Naive thymus-derived CD8-positive, alpha-beta T cell (primary cell): ENCODE data around the gene ADARB2. TPM values are rescaled to one million over a fixed set of nuclear protein-coding genes. Genes with fewer than 3 reads are reported as not detected.

Experiments used
- ATAC-seq, 2 donors: fragments of 150-1000 bp; cut with Tn5 transposase in 1 of 2; sonication (Bioruptor Pico), chemical (Tn5 transposase) in 1 of 2; 1 replicate in 1 of 2; 2 replicates in 1 of 2; pipeline ENCODE4 v1.10.0; 2021; ENCODE audit warnings: mild to moderate bottlenecking in 2 of 2, moderate library complexity in 2 of 2
- POLR2A ChIA-PET: fragments of 350-600 bp; sonication (Branson Sonifier 250); formaldehyde crosslinking; loops from one replicate; lab custom pipeline; 2021; ENCODE audit warnings: antibody characterized with exemption; lab: Charles Lee
- DNase-seq, 10 donors: peaks; one replicate each; pipeline versions ENCODE4 v3.0.0 to v3.0.0-alpha.2; 2020 to 2022
- H3K27ac Mint-ChIP-seq, 10 donors: one replicate each; pipeline ENCODE4 v1.8.0; 2020 to 2022; ENCODE audit warnings: mild to moderate bottlenecking in 10 of 10, mixed read lengths in 10 of 10, moderate library complexity in 4 of 10, inconsistent platforms in 1 of 10
- H3K27me3 Mint-ChIP-seq, 5 donors: one replicate each; pipeline ENCODE4 v1.8.0; 2021 to 2022; ENCODE audit warnings: mixed read lengths in 5 of 5
- H3K36me3 Mint-ChIP-seq, 3 donors: one replicate each; pipeline ENCODE4 v1.8.0; 2020 to 2022; ENCODE audit warnings: mixed read lengths in 3 of 3, mild to moderate bottlenecking in 2 of 3, inconsistent platforms in 1 of 3
- H3K4me1 Mint-ChIP-seq, 4 donors: one replicate each; pipeline ENCODE4 v1.8.0; 2021 to 2022; ENCODE audit warnings: mixed read lengths in 4 of 4
- H3K4me3 Mint-ChIP-seq, 10 donors: one replicate each; pipeline ENCODE4 v1.8.0; 2020 to 2022; ENCODE audit warnings: mild to moderate bottlenecking in 10 of 10, mixed read lengths in 10 of 10, moderate library complexity in 6 of 10, inconsistent platforms in 1 of 10
- H3K9me3 Mint-ChIP-seq, 9 donors: one replicate each; pipeline ENCODE4 v1.8.0; 2020 to 2022; ENCODE audit warnings: mixed read lengths in 9 of 9, mild to moderate bottlenecking in 3 of 9, inconsistent platforms in 1 of 9, moderate library complexity in 1 of 9
- polyA plus RNA-seq, 3 donors: library from polyadenylated mRNA; unstranded; fragments of 300-500 nt; fragmentation: Illumina TruSeq; gene quantifications; one replicate each; pipeline ENCODE4 v1.2.3, GENCODE V29; 2021
- total RNA-seq, 8 experiments: library from RNA in 2 of 8; stranded (reverse) in 2 of 8; gene quantifications; one replicate each; pipeline ENCODE4 v1.2.3 and lab custom pipeline; 2021 to 2026

Gene ADARB2
- total and polyA plus RNA-seq, 5 experiments from 2014 or later, result not detected

DNA sequence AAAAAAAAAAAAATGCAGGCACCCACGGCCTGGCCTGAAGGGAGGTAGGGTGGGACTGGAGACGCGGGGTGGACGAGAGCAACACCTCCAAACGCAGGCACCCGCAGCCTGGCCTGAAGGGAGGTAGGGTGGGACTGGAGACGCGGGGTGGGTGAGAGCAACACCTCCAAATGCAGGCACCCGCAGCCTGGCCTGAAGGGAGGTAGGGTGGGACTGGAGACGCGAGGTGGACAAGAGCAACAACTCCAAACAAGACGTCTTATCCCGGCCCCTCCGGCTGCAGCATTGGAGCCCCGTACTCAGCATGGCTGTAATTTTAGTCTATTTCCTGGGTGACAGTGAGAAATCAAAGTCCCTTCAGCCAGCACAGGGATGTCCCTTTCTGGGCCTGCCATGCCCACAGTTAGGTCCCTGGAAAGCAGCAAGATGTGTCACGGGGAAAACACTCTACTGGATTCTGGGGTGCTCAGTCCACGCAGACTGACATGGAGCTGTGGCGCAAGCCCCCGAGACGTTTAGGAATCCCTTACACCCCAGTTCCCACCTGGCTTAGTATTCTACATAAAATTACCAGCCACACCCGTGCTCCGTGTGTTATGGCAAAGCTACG lies 561.3 kb downstream of the ADARB2 start:
- ATAC-seq (no peak), DNase-seq (no peak)
- Mint-ChIP-seq H3K36me3 (no peaks in the 10 kb centered on the region), H3K4me3 (no peak overlapping the region), H3K9me3 (no peaks in the 10 kb centered on the region), H3K27ac (no peak overlapping the region), H3K27me3 (peaks cover 0 to 9% (median 5%) of the 10 kb centered on the region in 5 donors), H3K4me1 (peaks cover 0 to 3% (median 0%) of the 10 kb centered on the region in 4 donors)
- POLR2A ChIA-PET, result no interaction called here

DNA sequence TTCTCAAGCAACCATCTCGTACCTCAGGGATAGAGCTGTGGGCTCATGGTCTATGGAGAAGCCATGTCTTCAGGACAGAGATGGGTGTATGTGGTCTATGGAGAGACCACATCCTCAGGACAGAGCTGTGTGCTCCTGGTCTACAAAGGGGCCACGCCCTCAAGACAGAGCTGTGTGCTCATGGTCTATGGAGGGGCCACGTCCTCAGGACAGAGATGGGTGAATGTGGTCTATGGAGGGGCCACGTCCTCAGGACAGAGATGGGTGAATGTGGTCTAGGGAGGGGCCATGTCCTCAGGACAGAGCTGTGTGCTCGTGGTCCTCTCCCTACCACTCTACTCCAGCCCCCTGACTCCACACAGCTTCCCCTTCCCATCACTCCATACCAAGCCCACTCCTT lies 563.3 kb downstream of the ADARB2 start:
- peaks cover 0 to 9% (median 3%) of the 10 kb centered on the region in 5 donors for H3K27me3 Mint-ChIP-seq
- no peaks in the 10 kb centered on the region for H3K36me3 Mint-ChIP-seq
- no peak for DNase-seq
- H3K27ac Mint-ChIP-seq, result no peak overlapping the region
- no peaks in the 10 kb centered on the region for H3K9me3 Mint-ChIP-seq
- ATAC-seq, result no peak
- POLR2A ChIA-PET, result no interaction called here
- H3K4me3 Mint-ChIP-seq, result no peak overlapping the region
- H3K4me1 Mint-ChIP-seq, result no peaks in the 10 kb centered on the region

DNA sequence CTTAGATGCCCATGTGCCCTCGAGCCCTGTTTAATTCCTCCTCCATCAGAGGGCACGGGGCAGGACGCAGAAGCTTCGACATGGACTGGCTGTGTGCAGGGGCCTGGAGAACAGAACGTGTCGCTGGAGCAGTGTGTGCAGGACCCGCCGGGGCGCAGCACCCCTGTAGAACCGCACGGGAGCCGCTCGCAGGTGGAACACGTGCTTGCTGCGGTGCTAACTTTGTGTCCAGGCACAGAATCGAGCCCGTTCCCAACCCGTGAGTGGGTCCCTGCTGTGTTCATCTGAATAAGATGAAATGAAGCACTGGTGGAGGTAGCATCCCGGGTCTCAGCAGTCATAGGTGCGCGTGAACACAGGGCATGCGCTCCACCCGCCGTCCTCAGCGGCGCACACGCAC lies 564.2 kb downstream of the ADARB2 start:
- DNase-seq (no peak), ATAC-seq (no peak)
- Mint-ChIP-seq H3K27me3 (peaks cover 0 to 12% (median 3%) of the 10 kb centered on the region in 5 donors), H3K4me1 (no peaks in the 10 kb centered on the region), H3K27ac (no peak overlapping the region), H3K9me3 (no peaks in the 10 kb centered on the region), H3K4me3 (no peak overlapping the region), H3K36me3 (no peaks in the 10 kb centered on the region)
- POLR2A ChIA-PET, result no interaction called here

DNA sequence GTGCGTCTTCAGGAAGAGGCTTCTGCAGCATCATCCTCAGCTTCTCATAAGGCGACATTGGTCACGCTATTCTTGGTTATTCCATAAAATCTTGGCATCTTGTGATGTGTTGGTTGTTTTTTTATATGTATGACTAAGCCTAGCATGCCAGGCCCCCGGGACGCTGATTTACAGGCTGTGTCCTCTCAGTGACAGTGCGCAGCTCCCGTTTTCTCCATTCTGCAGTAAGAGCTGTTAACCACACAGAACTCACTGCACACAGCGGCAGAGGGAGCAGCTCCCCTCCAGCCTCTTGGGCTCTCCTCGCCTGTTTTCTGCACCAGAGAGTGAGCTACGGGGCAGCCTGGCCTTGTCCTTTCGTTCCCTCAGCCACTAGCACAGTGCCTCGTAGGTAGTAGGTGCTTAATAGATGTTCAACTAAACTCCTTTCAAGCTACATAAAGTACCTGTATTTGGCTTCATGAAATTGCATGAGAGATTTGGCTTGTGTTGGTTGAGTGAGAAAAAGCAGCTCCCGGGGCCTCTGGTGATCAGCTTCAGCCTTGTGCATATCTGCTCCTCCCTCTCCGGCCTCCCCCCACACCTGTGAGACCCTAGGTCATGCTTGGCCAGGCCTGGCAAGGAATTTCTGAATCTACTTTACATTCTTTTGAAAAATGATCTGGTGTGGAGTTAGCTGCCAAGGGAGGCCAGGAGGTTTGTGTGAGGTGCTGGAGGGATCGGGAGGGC lies 564.9 kb downstream of the ADARB2 start:
- Mint-ChIP-seq H3K9me3 (peaks cover 0 to 2% (median 0%) of the 10 kb centered on the region in 9 donors), H3K4me3 (no peak overlapping the region), H3K27ac (no peak overlapping the region), H3K36me3 (no peaks in the 10 kb centered on the region), H3K27me3 (peaks cover 0 to 19% (median 6%) of the 10 kb centered on the region in 5 donors), H3K4me1 (no peaks in the 10 kb centered on the region)
- ATAC-seq, result no peak
- DNase-seq, result no peak
- POLR2A ChIA-PET, result no interaction called here

DNA sequence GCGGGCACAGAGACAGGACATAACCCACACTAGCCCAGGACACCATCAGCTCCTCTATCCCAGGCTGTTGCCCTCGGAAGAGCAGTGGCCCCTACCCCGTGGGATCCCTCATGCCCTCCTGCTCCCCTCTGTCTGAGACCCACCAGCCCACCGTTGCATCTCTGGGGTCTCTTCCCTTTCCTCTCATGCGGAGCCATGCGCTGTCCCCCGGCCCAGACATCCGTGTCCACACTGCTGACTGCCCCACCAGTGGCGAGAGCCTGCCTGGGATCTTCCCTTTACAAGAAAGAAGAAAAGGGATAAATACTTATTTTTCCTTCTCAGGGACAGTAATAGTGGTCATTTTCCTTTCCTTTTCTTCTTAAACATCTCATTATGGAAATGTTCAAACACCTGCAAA lies 565.7 kb downstream of the ADARB2 start:
- Mint-ChIP-seq H3K36me3 (no peaks in the 10 kb centered on the region), H3K27me3 (peaks cover 0 to 24% (median 9%) of the 10 kb centered on the region in 5 donors), H3K4me3 (no peak overlapping the region), H3K9me3 (peaks cover 0 to 3% (median 0%) of the 10 kb centered on the region in 9 donors), H3K27ac (no peak overlapping the region), H3K4me1 (no peaks in the 10 kb centered on the region)
- POLR2A ChIA-PET, result no interaction called here
- ATAC-seq (no peak), DNase-seq (no peak)

DNA sequence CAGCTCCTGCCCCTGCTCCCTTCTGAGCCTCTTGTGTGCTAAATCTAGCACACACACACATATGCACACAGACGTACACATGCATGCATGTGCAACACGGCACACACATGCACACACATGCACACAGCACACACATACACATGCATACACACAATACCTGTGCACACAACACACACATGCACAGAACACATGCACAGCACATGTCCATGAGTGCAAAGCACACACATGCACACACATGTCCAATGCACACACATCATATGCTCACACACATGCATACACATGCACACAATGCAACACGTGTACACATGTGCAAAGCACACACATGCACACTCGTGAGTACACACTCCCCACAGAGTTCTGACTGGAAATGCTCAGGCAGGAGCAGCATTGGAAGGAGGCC lies 566.1 kb downstream of the ADARB2 start:
- H3K27ac Mint-ChIP-seq, result peak overlapping the region in 1 of 10 donors; percentile 40
- DNase-seq (no peak), ATAC-seq (no peak)
- H3K36me3 Mint-ChIP-seq, result no peaks in the 10 kb centered on the region
- peaks cover 0 to 3% (median 0%) of the 10 kb centered on the region in 9 donors for H3K9me3 Mint-ChIP-seq
- no peaks in the 10 kb centered on the region for H3K4me1 Mint-ChIP-seq
- POLR2A ChIA-PET, result no interaction called here
- H3K27me3 Mint-ChIP-seq, result peaks cover 0 to 24% (median 7%) of the 10 kb centered on the region in 5 donors
- H3K4me3 Mint-ChIP-seq, result no peak overlapping the region

DNA sequence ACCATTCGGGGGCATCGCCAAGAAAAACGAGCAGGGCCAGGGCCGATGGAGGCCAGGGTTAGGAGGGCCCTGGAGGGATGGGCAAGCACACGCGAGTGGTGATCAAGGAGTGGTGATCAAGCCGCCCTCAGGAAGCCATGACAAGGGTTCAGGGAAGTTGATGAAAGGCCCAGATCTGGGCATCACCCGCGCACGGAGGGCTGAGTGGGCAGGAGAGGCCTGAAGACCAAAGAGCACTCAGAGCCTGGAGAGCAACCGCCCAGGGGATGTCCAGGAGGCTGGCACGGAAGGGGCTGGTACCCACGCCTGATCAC lies 566.5 kb downstream of the ADARB2 start:
- Mint-ChIP-seq H3K27me3 (peaks cover 0 to 24% (median 9%) of the 10 kb centered on the region in 5 donors), H3K9me3 (peaks cover 0 to 3% (median 0%) of the 10 kb centered on the region in 9 donors), H3K27ac (peak overlapping the region in 1 of 10 donors; percentile 40), H3K4me3 (no peak overlapping the region), H3K36me3 (no peaks in the 10 kb centered on the region), H3K4me1 (no peaks in the 10 kb centered on the region)
- POLR2A ChIA-PET, result no interaction called here
- ATAC-seq, result no peak
- no peak for DNase-seq

DNA sequence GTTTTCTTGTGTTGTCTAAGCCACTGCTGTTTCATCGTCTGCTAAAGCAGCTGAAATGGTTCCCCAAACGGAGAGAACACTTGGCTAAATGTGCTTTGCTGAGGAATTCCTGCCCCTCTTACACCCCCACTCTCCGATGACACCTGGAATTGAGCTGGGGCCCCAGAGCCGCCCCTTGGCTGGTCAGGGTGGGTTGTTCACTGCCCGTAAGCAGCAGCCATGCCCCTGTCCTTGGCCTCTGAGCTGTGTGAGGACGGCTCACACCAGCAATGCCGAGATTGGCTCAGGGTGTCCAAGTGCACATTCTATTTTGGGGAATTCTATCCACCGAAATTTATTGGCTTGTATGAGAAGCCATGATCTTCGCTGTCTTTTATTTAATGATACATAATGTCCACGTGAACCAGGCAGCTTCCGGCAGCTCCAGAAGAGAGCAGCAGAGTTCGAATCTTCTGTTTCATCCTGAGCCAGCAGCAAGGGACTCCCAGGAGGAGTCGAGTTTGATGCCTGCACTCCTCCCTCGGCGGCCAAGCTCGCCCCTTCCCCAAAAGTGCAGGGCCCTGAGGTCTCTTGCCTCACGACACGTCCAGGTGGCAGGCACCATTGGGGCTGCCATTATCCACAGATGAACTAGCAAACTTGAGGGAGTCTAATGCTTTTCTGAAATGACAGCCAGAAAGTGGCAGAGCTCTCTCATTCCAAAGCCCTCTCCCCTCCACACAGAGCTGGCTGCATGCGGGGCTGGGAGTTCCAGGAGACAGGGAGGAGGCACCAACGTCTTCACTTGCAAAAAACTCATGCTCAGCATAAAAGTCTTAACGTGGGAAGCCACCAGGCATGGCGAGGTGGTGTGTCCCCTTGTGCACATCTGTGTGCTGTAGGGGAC lies 567.1 kb downstream of the ADARB2 start:
- Mint-ChIP-seq H3K27ac (peak overlapping the region in 2 of 10 donors; percentile 24 to 40), H3K27me3 (peaks cover 0 to 24% (median 9%) of the 10 kb centered on the region in 5 donors), H3K4me1 (no peaks in the 10 kb centered on the region), H3K4me3 (no peak overlapping the region), H3K9me3 (peaks cover 0 to 3% (median 0%) of the 10 kb centered on the region in 9 donors), H3K36me3 (no peaks in the 10 kb centered on the region)
- DNase-seq (no peak), ATAC-seq (no peak)
- POLR2A ChIA-PET, result no interaction called here

DNA sequence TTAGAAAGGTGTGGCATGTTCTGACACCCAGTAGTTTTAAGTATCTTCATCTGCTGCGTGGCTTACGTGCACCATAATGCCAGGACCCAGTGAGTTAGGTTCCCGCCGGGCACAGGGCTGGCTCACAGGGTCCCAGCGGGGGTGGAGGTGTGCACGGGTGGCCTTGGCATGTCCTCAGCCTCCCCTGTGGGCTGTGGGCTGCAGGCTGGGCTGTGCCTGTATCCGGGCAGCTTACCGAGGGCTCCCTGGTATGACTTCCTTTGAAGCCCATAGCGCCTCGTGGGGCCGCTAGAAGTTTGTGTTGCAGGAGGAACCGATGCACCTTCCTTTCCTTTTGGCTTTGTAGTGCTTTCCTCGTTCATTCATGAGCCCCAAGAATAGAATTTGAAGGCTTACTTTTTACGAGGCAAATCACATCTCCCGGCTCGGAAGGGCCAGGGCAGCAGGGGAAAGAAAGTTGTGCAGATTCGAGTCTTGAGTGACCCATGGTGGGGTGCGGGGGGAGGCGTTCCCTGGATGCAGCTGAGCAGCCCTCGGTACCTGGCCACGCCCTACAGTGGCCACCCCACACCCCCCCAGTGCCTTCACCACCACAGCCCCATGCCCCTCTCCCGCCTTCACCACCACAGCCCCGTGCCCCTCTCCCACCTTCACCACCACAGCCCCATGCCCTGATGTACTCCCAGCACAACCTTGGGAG lies 568.0 kb downstream of the ADARB2 start:
- Mint-ChIP-seq H3K27ac (no peak overlapping the region), H3K9me3 (peaks cover 0 to 3% (median 0%) of the 10 kb centered on the region in 9 donors), H3K4me1 (no peaks in the 10 kb centered on the region), H3K27me3 (peaks cover 0 to 22% (median 9%) of the 10 kb centered on the region in 5 donors), H3K36me3 (no peaks in the 10 kb centered on the region), H3K4me3 (no peak overlapping the region)
- POLR2A ChIA-PET, result no interaction called here
- no peak for ATAC-seq
- DNase-seq, result no peak

DNA sequence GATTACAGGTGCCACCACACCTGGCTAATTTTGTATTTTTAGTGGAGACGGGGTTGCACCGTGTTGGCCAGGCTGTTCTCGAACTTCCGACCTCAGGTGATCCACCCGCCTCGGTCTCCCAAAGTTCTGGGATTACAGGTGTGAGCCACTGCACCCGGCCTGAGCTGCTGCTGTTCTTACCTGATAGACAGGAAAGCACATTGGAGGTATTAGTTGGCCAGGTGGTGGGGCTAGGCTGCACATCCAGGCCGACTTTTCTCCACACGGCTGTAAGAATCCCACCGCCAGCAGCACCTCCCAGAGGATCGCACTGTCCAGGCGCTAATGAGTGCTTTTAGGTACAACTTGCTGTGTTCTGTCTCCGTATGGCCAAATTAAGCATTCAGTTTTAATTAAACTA lies 568.6 kb downstream of the ADARB2 start:
- H3K27ac Mint-ChIP-seq, result no peak overlapping the region
- H3K4me3 Mint-ChIP-seq, result no peak overlapping the region
- ATAC-seq (no peak), DNase-seq (no peak)
- no peaks in the 10 kb centered on the region for H3K36me3 Mint-ChIP-seq
- POLR2A ChIA-PET, result no interaction called here
- peaks cover 0 to 17% (median 9%) of the 10 kb centered on the region in 5 donors for H3K27me3 Mint-ChIP-seq
- H3K9me3 Mint-ChIP-seq, result peaks cover 0 to 3% (median 0%) of the 10 kb centered on the region in 9 donors
- no peaks in the 10 kb centered on the region for H3K4me1 Mint-ChIP-seq

DNA sequence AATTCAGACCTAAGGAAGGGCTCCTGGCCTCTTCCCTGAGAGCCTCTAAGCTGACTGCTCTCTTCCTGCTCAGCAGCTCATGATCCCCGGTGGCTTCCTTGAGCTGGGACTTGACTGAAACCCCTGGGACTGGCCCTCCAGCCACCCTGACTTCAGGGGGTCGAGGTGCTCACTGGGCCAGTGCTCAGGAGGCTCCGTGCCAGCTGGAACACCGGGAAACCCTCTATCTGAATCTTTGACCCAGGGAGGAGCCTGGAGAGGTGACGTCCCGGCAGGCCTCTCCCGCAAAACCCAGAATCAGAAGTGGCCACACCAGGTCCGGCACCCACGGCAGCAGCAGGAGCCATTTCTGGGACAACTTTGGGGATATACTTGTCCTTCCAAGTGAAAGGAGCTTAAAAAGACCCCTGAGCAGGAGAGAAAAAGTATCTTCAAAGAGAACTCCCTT lies 570.5 kb downstream of the ADARB2 start:
- no peak overlapping the region for H3K27ac Mint-ChIP-seq
- POLR2A ChIA-PET, result no interaction called here
- ATAC-seq (no peak), DNase-seq (no peak)
- H3K4me1 Mint-ChIP-seq, result no peaks in the 10 kb centered on the region
- no peaks in the 10 kb centered on the region for H3K36me3 Mint-ChIP-seq
- H3K27me3 Mint-ChIP-seq, result peaks cover 0 to 14% (median 8%) of the 10 kb centered on the region in 5 donors
- H3K4me3 Mint-ChIP-seq, result no peak overlapping the region
- peaks cover 0 to 3% (median 0%) of the 10 kb centered on the region in 9 donors for H3K9me3 Mint-ChIP-seq

DNA sequence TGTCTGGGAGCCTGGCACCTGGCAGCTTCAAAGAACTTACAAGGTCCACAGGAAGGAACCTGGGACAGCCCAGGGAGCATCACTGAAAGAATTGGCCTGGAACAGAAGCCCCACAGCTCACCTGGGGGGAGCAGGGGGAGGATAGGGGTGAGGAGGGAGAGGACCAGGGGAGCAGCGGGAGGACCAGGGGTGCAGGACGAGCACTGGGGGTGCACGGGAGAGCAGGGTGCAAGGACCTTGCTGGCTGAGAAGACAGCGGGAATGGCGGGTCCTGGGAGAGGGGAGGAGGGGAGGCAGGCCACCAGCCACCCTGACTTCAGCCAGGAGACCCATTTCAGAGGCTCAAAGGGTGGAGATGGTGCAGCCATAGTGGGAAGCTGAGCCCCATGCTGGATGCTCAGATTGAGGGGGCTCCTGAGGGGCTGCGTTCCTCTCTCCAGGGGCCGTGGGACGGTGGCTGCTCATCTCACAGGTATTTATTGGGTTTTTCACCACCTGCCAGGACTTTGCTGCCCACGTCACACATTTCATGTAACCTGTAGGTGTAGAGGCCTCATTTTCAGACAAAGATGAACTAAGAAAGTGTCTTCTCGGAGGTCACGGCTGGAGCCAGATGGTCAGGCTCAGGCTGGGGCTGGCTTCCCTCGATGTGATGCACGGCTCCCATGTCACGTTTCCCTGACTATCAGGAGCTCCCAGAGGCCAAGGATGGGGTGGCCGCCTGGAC lies 571.1 kb downstream of the ADARB2 start:
- ATAC-seq (no peak), DNase-seq (no peak)
- H3K9me3 Mint-ChIP-seq, result peaks cover 0 to 3% (median 0%) of the 10 kb centered on the region in 9 donors
- no peaks in the 10 kb centered on the region for H3K4me1 Mint-ChIP-seq
- H3K27ac Mint-ChIP-seq, result no peak overlapping the region
- no peaks in the 10 kb centered on the region for H3K36me3 Mint-ChIP-seq
- no peak overlapping the region for H3K4me3 Mint-ChIP-seq
- peaks cover 0 to 14% (median 6%) of the 10 kb centered on the region in 5 donors for H3K27me3 Mint-ChIP-seq
- POLR2A ChIA-PET, result no interaction called here
